HG03103 (cell line): Measurements from ENCODE around the gene MRAS.
"Not testable (repeated sequence)": the region's sequence is repeated elsewhere in the genome, so short reads cannot be mapped to it uniquely, and the experiment has no call there.

Experiments used
- ATAC-seq: cut with Tn5 transposase; IDR thresholded peaks from one replicate; pipeline ENCODE4 v1.9.1; 2021; ENCODE audit warnings: low read depth; ENCODE audit not compliant: unreplicated experiment

The MRAS gene

DNA sequence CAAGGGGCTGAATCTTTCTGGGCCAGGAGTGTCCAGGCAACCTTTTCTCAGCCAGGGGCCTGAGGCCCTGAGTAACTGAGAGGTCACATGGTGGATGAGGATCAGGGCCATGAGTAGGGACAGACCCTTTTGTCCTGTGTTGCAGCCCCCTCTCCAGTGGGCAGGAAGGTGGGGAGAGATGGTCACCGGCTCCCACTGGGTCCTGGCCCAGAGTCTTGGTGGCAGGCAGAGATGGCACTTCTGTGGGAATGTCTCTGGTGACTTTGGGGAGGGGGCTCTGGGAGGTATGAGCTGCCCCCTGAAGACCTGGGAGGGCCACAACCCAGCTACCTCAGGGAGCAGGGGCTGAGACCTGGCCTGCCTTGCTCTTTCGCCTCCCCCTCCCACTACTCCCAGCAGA, 92.9 kb downstream of the MRAS start:
- no peak for ATAC-seq

- ATAC-seq: no peak
Observed at GRCh38 chr3:138441742-138442141, 93.4 kb downstream of the MRAS start.

DNA sequence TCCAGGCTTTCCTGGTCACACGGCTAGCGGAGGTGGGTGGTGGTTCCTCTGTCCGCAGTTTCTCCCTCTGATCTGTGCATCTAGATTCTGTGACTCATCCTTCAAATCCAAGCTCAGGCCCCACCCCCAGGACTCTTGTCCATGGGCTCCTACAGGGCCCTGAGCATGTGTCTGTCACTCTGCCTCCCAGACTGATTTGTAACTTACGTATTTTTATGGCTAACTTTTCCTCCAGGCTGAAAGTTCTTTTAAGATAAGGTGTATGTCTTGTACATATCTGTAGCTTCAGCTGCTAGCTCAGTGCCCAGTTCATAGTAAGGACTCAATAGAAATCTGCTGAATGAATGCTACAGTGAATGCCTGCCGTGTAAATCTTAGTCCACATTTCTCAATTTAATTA, 94.1 kb downstream of the MRAS start:
- ATAC-seq: no peak

GRCh38 chr3:138443091-138443490, 94.7 kb downstream of the MRAS start:
- ATAC-seq: no peak

DNA sequence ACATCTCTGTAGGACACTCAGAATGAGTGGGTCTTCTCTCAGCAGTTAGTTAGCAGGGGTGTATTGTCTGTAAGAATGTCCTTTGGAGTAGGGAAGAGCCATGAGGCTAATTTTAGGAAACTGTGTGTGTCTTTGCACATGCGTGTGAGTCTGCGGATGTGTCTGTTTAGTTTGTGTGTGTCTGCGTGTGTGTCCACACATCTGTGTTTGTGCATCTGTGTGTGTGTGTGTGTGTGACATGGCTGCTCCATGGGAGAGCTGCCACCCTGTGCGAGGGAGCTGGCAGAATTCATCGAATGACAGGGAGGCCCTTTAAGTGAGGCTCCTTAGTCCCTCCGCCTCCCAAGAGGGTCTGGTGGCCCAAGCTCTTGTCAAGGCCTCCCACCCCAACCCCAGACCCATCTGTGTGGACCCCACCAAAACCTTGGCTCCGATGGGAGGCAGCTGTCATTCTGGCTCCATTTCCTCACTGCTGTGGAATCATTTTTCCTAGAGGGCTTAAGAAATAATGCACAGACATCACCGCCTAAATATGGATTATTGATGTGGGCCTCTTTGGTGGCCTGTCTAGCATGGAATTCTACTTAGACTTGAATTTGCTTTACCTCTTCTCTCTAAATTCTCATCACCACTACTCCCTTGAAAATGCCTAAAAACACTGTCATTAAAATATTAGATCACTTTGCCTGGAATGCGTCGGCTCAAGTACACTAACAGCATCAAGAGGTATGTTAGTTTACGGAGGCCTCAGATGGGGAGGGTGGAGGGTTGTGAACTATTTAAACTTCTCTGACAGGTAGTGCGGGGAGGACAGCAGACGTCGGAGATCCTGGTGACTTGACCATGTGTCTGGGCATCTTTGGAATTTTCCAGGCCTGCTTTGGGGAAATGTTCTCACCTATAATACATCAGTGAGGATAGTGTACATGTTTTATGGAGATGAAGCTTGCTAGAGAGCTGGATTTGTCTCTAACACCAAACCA, 95.4 kb downstream of the MRAS start:
- ATAC-seq: no peak

DNA sequence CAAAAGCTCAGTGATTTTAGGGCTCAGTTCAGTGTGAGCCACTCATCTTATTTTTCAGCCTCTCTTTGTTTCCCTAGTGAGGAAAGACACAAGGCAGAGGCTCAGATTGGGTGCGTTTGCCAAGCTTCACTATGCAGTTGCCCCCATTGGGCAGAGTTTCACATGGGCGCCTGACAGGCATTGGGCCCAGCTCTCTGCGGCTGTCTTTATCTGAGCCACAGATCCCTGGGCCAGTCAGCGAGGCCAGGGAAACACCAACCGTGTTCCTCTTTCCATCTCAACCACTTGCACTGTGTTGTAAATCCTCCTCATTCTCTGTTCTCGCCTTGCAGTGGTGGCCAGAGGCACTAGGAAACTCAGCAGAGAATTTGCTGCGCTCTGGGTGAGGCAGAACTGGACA, 96.9 kb downstream of the MRAS start:
- ATAC-seq: no peak

GRCh38 chr3:138445654-138446053, 97.3 kb downstream of the MRAS start:
- no peak for ATAC-seq

- ATAC-seq: no peak
Observed at GRCh38 chr3:138448631-138449030, 100.3 kb downstream of the MRAS start.

DNA sequence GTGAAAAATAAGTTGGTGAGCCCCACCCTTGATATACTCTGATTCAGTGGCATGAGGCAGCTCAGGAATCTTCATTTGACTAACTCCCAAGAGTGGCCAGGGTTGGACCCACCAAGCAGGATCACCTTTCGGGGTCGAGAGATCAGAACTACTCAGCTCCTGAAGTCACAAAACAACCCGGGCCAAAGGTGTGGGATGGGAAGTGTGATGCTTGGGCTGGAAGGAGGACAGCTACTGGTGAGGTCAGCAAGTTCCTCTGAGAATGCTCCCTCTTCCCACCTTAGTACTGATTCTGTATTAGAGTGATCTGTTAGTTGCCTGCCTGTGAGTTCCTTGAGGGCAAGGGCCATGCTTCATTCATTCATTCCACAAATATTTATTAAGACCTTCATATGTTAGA, 101.1 kb downstream of the MRAS start:
- no peak for ATAC-seq

DNA sequence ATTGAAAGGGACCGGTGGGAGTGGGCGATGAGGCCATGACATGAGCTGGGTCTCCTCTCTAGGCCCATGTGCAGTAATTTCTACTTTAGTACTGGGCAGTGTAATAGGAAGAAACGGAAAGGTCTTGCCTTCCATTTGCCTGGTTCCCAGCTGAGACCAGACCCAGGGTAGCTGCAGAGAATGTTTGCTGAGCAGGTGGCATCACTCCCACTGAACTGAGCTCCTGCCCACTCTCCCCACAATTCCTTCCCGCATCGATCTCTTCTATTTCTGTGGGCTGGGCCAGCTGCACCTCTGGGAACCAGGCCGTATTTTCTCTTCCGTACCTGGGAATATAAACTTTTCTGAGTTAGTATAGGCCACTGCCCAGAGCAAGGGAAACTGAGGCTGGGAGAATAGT, 101.8 kb downstream of the MRAS start:
- no peak for ATAC-seq

DNA sequence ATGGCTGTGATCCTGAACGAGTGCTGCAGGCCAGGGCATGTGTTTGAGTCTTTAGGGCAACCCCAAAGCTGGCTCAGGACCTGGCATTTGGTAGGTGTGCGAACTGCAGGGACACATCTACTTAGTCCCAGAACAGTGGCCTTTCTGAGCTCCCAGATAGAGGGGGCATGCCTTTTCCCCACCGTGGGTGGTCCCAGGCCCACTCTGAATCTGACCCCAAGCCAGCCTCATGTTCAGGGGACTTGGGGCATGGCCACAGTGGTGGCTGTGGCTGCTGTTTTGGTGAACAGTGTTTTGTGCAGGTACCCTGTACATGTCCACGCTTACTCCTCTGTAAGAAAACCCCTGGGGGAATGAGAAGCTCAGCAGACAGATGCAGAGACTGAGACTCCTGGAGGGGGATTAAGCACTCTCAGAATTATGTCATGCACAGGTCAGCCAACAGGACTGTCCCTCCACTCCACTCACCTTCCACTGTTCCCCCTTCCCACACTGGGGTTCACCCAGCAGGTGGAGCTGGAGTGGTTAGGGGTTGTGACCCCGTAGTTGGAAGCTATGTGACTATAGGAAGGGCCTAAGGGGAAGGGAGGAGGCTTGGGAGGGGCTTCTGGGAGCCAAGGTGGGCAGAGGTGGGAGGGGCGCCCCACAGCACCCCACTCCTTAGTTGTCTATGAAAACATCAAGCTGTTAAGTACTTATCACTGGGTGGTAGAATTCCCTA, 102.5 kb downstream of the MRAS start:
- ATAC-seq: no peak

DNA sequence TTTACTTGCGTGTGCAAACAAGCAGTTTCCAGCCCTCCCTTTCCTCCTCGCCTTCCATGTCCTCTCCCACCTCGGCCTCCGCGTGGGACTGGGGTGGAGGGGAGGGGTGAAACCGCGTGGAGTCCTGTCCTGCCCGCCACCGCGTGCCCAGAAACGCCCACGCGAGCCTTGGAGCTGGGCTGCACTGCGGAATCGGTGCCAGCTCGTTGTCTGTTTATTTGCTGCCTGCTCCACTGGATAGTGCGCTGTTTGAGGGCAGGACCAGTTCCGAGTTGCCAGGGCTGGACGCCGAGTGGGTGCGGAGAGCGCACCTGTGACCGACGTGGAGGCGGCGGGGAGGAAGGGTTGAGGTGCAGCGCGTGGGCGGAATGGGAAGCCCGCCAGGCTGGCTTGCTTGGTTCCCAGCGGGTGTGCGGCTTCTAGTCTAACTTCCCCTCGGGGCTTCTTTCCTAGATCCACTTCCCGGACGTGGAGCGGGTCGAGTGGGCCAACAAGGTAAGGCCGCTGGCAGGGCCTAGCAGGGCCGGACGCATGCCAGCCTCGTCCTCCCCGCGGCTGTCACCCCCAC, 103.3 kb downstream of the MRAS start:
- ATAC-seq: no peak

DNA sequence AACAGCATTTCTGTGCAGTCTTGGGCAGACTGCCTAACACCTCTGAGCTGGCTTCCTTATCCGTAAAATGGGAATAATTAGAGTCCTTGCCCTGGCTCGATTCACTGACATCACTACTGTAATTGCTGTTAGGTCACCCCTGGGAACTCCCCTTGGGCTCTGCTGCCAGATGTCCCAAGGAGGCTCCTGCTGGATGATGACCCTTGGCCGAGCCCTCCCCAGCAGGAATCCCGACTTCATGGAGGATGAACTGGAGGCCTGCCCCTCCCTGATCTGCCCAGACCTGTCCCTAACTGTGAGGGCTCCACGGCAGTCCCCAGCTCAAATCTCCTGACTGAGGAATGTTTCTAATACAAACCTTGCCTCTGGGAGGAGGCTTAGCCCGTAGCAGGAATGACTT, 104.1 kb downstream of the MRAS start:
- ATAC-seq: no peak

- ATAC-seq: not testable (repeated sequence)
Observed at GRCh38 chr3:138453940-138454339, 105.6 kb downstream of the MRAS start.
